ENCODE data around the gene AACS.
"Not testable (repeated sequence)": the region's sequence is repeated elsewhere in the genome, so short reads cannot be mapped to it uniquely, and the experiment has no call there.

The AACS gene

DNA sequence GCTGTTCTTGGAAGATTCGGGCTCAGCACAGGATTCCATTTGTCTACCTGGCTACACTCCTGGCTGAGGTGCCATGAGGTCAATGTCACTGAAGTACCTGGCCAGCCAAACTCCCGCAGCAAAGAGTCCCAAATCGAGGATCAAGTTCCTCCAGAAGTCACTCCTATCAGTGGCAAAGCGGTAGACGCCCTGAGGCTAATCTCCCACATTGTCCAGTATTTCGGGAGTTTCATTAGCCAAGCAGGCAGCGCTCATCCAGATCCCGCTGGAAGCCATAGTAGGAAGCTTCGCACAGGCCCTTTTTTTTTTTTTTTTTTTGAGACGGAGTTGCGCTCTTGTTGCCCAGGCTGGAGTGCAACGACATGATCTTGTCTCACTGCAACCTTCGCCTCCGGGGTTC is 8.9 kb upstream of the AACS start:
- no peak for DNase-seq (ENCODE audit: insufficient read length, low spot score)
- FAIRE-seq, result no peak

DNA sequence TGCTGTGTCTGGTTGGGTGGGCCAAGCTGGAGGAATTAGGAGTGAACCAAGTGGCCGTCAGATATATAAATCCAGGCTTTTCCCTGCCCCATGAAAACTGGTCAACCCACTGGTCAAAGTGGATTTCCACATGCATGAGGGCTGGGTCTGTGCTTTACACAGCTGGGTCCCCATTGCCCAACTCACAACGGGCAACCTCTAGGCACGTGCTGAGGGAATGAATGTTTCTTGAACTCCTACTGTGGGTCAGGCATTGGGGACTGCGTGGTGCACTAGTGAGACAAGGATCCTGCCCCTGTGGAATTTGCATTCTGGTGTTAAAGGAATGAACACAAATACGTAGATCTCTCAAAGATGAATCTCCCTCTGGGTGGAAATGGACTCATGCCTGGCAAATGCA is 7.5 kb upstream of the AACS start:
- FAIRE-seq, result no peak
- no peak for DNase-seq (ENCODE audit: insufficient read length, low spot score)

DNA sequence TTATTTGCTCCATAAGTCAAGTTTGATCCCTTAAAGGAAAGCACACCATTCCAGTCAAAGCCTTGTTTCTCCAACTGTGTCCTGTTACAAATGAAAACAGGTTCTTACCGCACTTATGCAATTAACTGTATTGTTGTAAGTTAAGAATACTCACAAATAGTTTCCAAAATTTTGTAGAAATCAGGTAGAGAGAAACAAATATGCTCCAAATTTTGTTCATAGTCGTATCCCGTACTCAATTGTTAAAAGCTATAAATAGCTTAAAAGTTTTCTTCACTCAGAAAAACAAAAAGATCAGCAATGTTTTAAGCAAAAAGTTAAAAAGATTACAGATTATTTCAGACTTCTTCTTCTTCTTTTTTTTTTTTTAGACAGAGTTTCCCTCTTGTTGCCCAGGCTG is 4.0 kb upstream of the AACS start:
- FAIRE-seq, result no peak
- DNase-seq (ENCODE audit: insufficient read length, low spot score), result no peak

DNA sequence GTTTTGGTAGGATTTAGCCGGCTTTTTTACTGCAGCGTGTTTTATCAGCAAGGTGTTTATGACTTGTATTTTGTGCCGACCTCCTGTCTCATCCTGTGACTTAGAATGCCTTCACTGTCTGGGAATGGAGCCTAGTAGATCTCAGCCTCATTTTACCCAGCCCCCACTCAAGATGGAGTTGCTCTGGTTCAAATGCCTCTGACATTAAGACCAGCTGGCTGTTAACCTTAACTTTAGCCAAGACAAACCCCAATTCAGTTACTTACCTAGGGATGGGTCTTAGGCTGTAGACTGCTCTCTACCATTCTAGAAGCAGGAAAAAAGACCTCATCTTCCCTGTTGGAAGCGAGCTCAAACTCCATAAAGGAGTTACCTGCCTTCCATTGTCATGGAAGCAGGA is 1.7 kb upstream of the AACS start:
- not testable (repeated sequence) for FAIRE-seq; DNase-seq (ENCODE audit: insufficient read length, low spot score)

DNA sequence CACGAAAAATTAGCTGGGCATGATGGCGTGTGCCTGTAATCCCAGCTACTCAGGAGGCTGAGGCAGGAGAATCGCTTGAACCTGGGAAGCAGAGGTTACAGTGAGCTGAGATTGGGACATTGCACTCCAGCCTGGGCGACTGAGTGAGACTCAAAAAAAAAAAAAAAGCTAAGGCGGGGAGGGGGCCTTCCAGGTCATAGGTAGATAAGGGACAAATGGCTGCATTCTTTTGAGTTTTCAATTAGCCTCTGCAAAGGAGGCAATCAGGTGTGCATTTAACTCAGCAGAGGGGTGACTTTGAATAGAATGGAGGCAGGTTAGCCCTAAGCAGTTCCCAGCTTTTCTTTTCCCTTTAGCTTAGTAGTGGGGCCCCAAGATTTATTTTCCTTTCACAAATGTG is 743 bp upstream of the AACS start:
- no peak for FAIRE-seq
- no peak for DNase-seq (ENCODE audit: insufficient read length, low spot score)

DNA sequence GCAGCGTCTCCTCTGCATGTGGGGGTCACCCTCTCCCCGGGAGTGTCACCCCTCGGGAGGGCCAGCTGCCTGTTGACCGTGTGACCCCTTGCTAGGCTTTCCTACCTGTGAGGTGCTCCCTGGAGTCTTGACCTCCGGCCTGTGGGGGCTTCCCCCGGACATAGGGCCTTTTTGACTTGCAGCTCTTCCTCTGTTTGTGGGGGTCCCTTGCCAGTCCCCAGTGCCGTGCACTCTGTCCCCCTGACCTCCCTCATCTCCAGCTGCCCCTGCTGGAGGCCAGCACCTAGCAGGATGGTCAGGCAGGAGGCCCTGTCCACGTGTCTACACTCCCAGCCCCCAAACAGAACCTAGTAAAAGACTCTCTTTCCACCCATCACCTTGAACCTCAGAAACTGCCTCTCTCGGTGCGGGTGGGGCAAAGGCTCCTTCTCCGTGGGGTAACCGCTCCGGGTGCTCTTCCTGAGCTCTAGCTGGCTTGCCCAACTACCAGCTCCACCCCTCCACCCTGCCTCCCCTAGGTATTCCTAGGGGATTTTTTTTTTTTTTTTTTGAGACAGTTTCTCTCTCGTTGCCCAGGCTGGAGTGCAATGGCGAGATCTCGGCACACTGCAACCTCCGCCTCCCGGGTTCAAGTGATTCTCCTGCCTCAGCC is 810 bp downstream of the AACS start:
- no peak for DNase-seq (ENCODE audit: insufficient read length, low spot score)

DNA sequence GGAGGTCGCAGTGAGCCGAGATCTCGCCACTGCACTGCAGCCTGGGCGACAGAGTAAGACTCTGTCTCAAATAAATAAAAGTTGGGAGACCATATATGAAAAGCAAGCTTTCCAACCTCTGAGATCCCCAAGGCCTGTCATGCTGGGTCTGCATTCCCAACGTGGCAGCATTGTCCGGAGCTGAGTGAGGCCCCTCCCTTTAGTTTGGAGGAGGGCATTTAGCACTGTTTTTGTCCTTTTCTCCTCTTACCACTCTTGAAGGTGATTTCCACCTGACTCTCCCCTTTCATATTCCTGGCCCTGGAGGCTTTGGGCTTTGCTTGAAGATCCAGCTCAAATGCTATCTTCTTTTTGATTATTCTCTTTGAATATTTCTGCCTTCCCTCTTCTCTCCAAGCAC is 3.2 kb downstream of the AACS start:
- DNase-seq (ENCODE audit: insufficient read length, low spot score) (no peak), FAIRE-seq (no peak)

More for the DNA sequence above, 810 bp downstream of the AACS start:
- no peak for FAIRE-seq

DNA sequence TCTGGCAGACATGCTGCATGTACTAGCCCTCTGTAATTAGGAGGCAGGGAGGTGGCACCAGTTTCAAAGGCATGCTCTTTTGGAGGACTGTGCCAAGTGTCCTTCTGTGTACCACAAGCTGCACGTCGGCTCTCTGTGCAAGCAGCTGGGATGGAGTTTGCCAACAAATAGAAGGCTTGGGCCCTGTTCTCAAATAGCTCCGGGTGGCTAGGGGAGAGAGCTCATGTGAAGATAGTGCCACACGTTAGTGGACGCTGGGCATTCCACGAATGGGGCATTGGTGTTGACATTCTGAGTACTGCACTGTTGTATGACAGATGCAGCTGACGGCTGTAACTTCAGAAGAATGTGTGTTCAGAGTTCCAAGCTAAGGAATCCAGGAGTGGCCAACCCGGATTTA is 4.4 kb downstream of the AACS start:
- DNase-seq (ENCODE audit: insufficient read length, low spot score), result no peak
- no peak for FAIRE-seq

DNA sequence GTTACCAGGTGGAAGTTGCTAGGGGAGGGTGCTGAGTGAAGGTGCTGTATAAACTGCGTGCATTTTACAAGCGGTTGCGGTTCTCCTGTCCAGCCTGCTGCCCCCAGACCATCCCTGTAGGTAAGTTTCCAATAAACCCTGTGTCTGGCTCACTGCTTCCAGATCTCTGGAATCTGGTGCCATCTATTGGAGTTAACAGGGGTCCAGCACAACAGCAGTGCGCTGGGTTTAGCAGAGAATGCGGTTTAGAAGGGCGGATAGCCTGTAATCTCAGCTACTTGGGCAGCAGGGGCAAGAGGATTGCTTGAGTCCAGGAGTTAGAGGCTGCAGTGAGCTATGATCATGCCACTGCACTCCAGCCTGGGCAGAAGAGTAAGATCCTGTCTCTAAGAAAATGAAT is 4.9 kb downstream of the AACS start:
- FAIRE-seq (no peak), DNase-seq (ENCODE audit: insufficient read length, low spot score) (no peak)

DNA sequence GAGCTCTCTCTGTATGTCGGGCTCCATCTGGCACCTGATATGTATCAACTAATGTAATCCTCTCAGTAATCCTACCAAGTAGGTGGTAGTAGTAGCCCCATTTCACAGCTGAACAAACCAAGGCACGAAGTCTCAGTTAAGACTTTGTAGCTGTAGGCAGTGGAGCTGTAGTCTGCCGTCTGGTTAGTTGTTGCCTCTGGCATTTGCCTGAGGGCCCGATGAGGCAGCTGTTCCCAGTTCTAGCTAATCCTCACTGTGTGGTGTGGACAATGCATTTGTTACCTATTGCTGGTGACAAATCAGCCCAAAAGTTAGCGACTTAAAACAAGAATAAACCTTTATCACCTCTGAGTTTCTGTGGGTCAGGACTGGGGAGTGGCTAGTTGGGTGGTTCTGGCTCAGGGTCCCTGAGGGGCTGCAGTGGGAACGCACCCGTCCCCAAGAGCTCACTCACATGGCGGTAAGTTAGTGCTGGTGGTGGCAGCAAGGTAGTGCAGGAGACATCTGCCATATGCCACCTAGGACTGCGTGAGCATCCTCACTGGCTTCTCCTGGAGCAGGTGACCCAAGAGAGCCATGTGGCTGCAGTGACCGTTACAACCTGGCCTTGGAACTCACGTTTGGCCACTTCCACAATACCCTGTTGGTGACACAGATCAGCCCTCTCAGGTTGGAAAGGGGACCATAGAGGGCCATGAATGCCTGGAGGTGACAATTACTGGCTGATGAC is 5.6 kb downstream of the AACS start:
- DNase-seq (ENCODE audit: insufficient read length, low spot score) (no peak), FAIRE-seq (no peak)

DNA sequence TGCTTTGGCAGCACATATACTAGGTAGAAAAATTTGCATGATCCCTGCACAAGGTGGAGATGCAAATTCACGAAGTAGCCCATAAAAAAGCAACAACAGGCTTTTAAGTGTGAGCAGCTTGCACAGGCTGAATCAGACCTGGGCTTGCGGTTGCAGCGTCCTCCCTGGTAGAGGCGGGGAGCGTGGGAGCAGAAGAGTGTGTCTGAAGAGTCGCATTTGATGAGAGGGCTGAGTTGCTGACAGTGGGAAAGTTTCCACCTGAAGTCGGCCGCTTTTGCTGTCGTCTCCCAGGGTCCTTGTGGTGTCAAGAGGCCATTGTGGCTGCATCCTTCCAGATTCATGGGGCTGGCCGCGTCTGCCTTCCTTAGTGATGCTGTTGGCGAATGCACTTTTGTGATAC is 6.2 kb downstream of the AACS start:
- DNase-seq (ENCODE audit: insufficient read length, low spot score), result no peak
- FAIRE-seq, result no peak

DNA sequence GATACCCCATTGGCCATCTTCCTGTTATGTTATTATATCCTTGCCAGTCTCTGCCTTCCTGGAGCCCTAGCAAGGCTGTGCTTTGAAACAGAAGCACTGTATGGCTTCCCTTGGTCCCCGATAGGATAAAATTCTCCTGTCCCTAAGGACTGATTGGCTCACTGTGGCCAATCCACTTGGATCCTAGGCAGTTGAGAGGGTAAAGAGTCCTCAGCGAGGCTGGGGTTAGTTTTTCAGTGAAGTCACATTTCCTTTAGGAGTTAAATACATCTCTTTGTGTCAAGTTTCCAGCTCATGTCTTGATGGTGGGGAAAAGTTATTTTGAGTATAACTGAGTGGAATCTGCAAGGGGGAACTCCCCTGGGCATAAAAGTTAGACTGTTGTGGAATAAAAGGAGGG is 7.3 kb downstream of the AACS start:
- FAIRE-seq (no peak), DNase-seq (ENCODE audit: insufficient read length, low spot score) (no peak)

DNA sequence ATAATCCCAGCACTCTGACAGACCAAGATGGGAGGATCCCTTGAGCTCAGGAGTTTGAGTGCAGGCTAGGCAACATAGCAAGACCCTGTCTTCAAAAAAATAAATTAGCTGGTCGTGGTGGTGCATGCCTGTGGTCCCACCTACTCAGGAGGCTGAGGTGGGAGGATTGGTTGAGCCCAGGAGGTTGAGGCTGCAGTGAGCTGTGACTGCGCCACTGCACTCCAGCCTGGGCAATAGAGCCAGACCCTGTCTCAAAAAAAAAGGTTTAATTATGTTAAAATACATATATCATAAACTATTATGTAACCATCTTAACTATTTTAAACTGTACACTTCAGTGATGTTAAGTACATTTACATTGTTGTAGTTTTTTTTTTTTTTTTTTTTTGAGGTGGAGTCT is 9.1 kb downstream of the AACS start:
- FAIRE-seq, result not testable (repeated sequence)

DNA sequence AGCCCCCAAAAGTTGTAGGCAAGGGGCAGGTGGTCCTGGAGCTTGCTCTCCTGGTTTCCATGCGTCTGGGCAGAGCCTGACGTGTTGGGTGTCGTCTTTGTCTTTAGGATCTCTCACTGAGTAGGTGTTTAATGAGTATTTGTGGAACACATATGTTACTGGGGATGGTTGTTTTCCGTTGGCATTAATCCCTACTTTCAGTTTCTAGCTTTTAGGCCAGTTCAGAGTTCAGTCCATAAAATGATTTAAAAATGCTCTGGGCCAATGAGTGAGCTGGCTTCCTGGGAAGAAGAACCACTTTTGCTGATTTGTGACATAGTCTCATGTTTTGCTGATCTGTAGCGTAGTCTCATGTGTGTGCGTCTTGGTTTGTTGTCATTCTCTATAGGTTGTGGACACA is 10.9 kb downstream of the AACS start:
- DNase-seq (ENCODE audit: insufficient read length, low spot score) (no peak), FAIRE-seq (no peak)

More for the DNA sequence above, 9.1 kb downstream of the AACS start:
- DNase-seq (ENCODE audit: insufficient read length, low spot score), result not testable (repeated sequence)

DNA sequence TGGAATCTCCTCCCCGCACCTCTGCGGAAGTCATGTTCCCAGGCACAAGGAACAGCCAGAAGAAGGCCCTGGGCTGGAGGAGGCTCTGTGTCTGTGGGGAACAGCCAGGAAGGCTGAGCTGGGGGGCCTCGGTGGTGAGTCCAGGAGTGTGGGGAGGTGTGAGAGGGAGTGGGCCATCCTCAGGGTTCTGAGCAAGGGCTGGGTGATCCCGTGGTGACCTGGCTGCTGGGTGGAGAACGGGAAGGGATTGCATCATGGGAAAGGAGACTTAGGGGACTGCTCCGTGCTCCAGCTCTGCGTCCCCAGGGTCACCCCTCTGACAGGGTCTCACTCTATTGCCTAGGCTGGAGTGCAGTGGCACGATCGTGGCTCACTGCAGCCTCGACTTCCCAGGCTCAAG is 13.8 kb downstream of the AACS start:
- FAIRE-seq, result no peak
- no peak for DNase-seq (ENCODE audit: insufficient read length, low spot score)

DNA sequence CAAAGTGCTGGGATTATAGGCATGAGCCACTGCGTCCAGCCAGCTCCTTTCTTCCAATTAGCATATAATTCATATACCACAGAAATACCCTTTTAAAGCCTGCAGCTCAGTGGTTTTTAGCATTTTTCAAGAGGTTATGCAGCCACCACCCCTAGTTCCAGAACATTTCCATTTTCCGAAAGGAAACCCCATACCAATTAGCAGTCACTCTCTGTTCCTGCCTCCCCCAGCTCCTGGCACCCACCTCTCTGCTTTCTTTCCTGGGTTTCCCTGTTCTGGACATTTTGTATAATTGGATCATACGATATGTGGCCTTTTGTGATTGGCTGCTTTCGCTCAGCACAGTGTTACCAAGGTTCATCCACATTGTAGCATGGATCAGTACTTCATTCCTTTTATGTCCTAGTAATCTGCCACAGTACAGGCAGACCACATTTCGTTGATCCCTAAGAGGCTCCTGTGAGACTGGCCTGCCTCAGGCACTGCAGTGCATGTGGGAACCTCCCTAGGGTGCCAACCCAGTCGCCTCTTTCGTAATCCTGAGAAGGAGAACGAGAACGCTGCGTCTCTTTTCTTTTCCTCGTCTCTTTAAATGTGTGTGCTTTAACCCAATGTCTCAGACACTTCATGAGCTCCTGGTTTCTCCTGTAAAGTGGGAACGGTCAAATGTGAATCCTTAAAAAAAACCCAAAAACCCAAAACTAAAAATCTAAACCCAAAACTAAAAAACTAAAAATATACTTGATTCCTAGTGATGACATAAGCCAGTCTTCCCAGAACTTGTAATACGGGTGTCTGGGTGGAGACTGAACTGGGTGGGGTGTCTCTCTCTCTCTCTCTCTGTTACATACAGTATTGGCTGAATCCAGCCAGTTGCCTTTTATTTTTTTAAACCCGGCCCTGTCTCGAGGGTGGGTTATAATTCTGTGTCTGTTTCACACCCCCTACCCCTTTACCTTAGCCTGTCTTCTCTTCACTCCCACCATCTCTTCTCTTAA is 14.7 kb downstream of the AACS start:
- FAIRE-seq (no peak), DNase-seq (ENCODE audit: insufficient read length, low spot score) (no peak)

DNA sequence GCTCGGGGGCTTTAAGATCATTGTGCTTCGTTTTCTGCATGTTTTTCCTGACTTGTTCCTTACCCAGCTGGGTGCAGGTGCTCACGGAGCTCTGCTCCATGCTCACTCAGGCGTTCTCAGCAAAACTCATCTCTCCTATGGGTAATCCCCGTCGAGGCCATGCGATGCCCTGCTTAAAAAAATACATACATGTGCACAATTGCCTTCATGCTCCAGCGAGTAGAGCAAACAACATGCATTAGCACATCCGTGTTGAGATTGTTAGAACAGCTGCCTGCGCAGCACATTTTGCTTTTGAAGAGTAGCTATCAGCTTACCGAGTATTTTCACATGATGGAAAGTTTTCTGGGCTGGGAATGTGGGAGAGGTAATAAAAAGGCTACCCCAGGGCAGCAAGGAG is 16.2 kb downstream of the AACS start:
- DNase-seq (ENCODE audit: insufficient read length, low spot score), result no peak
- FAIRE-seq, result no peak

DNA sequence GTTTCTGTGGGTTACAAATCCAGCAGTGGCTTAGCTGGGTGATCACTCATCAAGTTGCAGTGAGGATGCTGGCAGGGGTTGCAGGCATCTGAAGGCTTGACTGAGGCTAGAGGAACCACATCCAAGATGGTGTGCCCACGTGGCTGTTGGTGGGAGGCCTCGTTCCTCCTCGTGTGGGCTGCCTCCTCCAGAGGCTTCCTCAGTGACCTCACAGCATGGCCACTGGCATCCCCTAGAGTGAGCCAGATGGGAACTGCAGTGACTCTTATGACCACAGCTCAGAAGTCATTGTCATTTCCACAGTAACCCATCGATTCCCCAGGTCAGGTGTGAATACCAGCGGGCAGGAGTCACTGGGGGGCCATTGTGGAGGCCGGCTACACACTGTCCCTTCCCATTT is 17.8 kb downstream of the AACS start:
- no peak for DNase-seq (ENCODE audit: insufficient read length, low spot score)
- FAIRE-seq, result no peak

DNA sequence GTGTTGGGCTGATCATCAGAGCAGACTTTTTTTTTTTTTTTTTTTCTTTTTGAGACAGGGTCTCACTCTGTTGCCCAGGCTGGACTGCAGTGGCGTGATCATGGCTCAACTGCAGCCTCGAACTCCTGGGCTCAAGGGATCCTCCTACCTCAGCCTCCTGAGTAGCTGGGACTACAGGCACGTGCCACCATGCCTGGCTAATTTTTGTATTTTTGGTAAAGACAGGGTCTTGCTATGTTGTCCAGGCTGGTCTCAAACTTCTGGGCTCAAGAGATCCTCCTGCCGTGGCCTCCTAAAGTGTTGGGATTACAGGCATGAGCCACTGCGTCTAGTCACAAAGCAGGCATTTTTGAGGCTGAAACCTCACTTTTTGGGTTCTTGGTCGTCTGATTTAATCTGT is 23.0 kb downstream of the AACS start:
- DNase-seq (ENCODE audit: insufficient read length, low spot score); FAIRE-seq: not testable (repeated sequence)

DNA sequence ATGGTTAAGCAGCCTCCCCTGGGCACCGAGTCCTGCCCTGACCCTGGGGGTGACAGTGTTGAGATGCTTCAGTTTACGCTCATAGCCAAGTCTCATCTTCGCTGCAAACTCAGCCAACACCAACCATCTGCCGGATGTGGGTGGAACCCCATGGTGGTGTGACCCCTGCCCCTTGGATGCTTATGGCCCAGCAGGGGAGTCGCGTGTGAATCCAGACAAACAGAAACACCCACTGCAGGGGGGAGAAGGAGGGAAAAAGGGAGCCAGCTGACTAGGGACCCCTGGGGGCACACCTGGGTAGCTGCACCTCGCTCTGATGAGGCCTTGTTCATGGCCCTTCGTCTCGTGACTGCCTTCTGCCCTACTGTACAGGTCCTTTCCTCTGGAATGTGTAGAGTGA is 23.8 kb downstream of the AACS start:
- no peak for DNase-seq (ENCODE audit: insufficient read length, low spot score)
- FAIRE-seq, result peak; percentile 65

DNA sequence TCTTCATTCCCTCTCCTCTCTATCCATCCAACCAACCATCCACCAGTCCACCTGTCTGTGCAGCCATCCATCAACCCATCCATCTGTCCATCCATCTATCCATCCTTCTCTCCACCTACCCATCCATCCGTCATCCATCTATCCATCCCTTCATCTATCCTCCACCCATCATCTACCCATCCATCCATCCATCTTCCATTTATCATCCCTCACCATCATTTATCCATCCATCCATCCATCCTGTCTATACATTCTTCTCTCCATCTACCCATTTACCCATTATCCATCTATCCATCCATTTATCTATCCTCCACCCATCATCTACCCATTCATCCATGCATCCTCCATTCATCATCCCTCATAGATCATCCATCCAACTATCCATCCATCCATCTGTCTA is 24.4 kb downstream of the AACS start:
- DNase-seq (ENCODE audit: insufficient read length, low spot score) (no peak), FAIRE-seq (peak; percentile 38)

Measured in HTR-8/SVneo (cell line).